H9 (cell line): ENCODE measurements around the gene AMER3. TPM values are rescaled to one million over a fixed set of nuclear protein-coding genes. Genes with fewer than 3 reads are reported as not detected.

Source experiments
- DNase-seq: peaks from one replicate; pipeline ENCODE4 v3.0.0-alpha.2; 2017
- H2AFZ ChIP-seq: one replicate; pipeline ENCODE4 v1.6.1; 2013; ENCODE audit warnings: mild to moderate bottlenecking, low read length, control low read depth, moderate library complexity
- H2AK5ac ChIP-seq: 2 replicates; pipeline ENCODE4 v1.6.1; 2013; ENCODE audit warnings: low read length, control low read depth, mixed read lengths; ENCODE audit not compliant: insufficient read length
- H2BK120ac ChIP-seq: one replicate; pipeline ENCODE4 v1.6.1; 2013; ENCODE audit warnings: low read depth, mild to moderate bottlenecking, low read length, control low read depth, inconsistent platforms; ENCODE audit not compliant: poor library complexity, severe bottlenecking
- H2BK12ac ChIP-seq: 2 replicates; pipeline ENCODE4 v1.6.1; 2013; ENCODE audit warnings: low read length, control low read depth, mixed read lengths, low read depth; ENCODE audit not compliant: insufficient read length
- H2BK15ac ChIP-seq: 2 replicates; pipeline ENCODE4 v1.6.1; 2013; ENCODE audit warnings: low read depth, low read length, control low read depth
- H2BK20ac ChIP-seq: one replicate; pipeline ENCODE4 v1.6.1; 2013; ENCODE audit warnings: low read depth, mild to moderate bottlenecking, low read length, control low read depth, inconsistent platforms; ENCODE audit not compliant: poor library complexity, severe bottlenecking
- H2BK5ac ChIP-seq: 2 replicates; pipeline ENCODE4 v1.6.1; 2013; ENCODE audit warnings: low read length, control low read depth, mixed read lengths; ENCODE audit not compliant: insufficient read length
- H3K14ac ChIP-seq: 2 replicates; pipeline ENCODE4 v1.6.1; 2013; ENCODE audit warnings: low read length, control low read depth; ENCODE audit not compliant: insufficient read depth
- H3K18ac ChIP-seq: 2 replicates; pipeline ENCODE4 v1.6.1; 2013; ENCODE audit warnings: low read depth, mild to moderate bottlenecking, mixed read lengths, low read length, control low read depth; ENCODE audit not compliant: insufficient read length
- H3K23ac ChIP-seq: 2 replicates; pipeline ENCODE4 v1.6.1; 2013; ENCODE audit warnings: low read length, control low read depth, mixed read lengths, low read depth; ENCODE audit not compliant: insufficient read length
- H3K23me2 ChIP-seq: 2 replicates; pipeline ENCODE4 v1.6.1; 2013; ENCODE audit warnings: low read depth, mild to moderate bottlenecking, mixed read lengths, low read length, control low read depth; ENCODE audit not compliant: insufficient read length, poor library complexity, severe bottlenecking
- H3K27ac ChIP-seq: 2 replicates; pipeline ENCODE4 v1.5.1; 2013; ENCODE audit warnings: low read length, control low read depth, mixed read lengths, low read depth; ENCODE audit not compliant: insufficient read length
- H3K27me3 ChIP-seq: 2 replicates; pipeline ENCODE4 v1.6.1; 2013; ENCODE audit warnings: low read length, control low read depth, inconsistent platforms; ENCODE audit not compliant: insufficient read depth
- H3K4ac ChIP-seq: 2 replicates; pipeline ENCODE4 v1.6.1; 2013; ENCODE audit warnings: low read depth, mild to moderate bottlenecking, control low read depth, inconsistent platforms, low read length, moderate library complexity
- H3K4me1 ChIP-seq: 2 replicates; pipeline ENCODE4 v1.6.1; 2013; ENCODE audit warnings: low read length, control low read depth, inconsistent platforms; ENCODE audit not compliant: insufficient read depth
- H3K4me2 ChIP-seq: 2 replicates; pipeline ENCODE4 v1.6.1; 2013; ENCODE audit warnings: low read length, control low read depth, mixed read lengths; ENCODE audit not compliant: insufficient read length, insufficient read depth
- H3K56ac ChIP-seq: 2 replicates; pipeline ENCODE4 v1.6.1; 2013; ENCODE audit warnings: low read depth, mild to moderate bottlenecking, mixed read lengths, low read length, control low read depth; ENCODE audit not compliant: insufficient read length
- H3K79me1 ChIP-seq: 2 replicates; pipeline ENCODE4 v1.6.1; 2013; ENCODE audit warnings: low read depth, mild to moderate bottlenecking, moderate library complexity, low read length, control low read depth, inconsistent platforms; ENCODE audit not compliant: insufficient read depth, poor library complexity, severe bottlenecking
- H3K79me2 ChIP-seq: 2 replicates; pipeline ENCODE4 v1.6.1; 2013; ENCODE audit warnings: low read length, control low read depth, inconsistent platforms; ENCODE audit not compliant: insufficient read depth
- H3K9ac ChIP-seq: 2 replicates; pipeline ENCODE4 v1.6.1; 2013; ENCODE audit warnings: low read length, control low read depth, mixed read lengths; ENCODE audit not compliant: insufficient read length; ENCODE audit errors: extremely low read depth
- H3K9me3 ChIP-seq: one replicate; pipeline ENCODE4 v1.6.1; 2013; ENCODE audit warnings: low read depth, low read length, inconsistent platforms; ENCODE audit not compliant: control insufficient read depth
- H3T11ph ChIP-seq: one replicate; pipeline ENCODE4 v1.6.1; 2013; ENCODE audit warnings: mild to moderate bottlenecking, low read length, control low read depth, inconsistent platforms
- H4K20me1 ChIP-seq: one replicate; pipeline ENCODE4 v1.6.1; 2013; ENCODE audit not compliant: control insufficient read depth, insufficient read length, insufficient read depth
- H4K5ac ChIP-seq: 2 replicates; pipeline ENCODE4 v1.6.1; 2013; ENCODE audit warnings: low read depth, mild to moderate bottlenecking, mixed read lengths, low read length, control low read depth; ENCODE audit not compliant: insufficient read length
- H4K8ac ChIP-seq: replicated peaks from 2 replicates; pipeline ENCODE4 v1.6.1; 2013; ENCODE audit warnings: low read length, control low read depth, mixed read lengths, low read depth; ENCODE audit not compliant: insufficient read length
- H4K91ac ChIP-seq: 2 replicates; pipeline ENCODE4 v1.6.1; 2013; ENCODE audit warnings: low read depth, mild to moderate bottlenecking, moderate library complexity, mixed read lengths, low read length, control low read depth; ENCODE audit not compliant: insufficient read length
- H3K27ac Mint-ChIP-seq, 3 experiments: 2 replicates in 2 of 3; 3 replicates in 1 of 3; pipeline ENCODE4 v1.8.0; 2020 to 2021; ENCODE audit warnings: mixed read lengths in 3 of 3, mild to moderate bottlenecking in 1 of 3, moderate library complexity in 1 of 3
- H3K27me3 Mint-ChIP-seq: 2 replicates; pipeline ENCODE4 v1.8.0; 2021; ENCODE audit warnings: low read depth, mild to moderate bottlenecking, moderate library complexity, mixed read lengths
- H3K36me3 Mint-ChIP-seq, 3 experiments: 2 replicates in 2 of 3; 3 replicates in 1 of 3; pipeline ENCODE4 v1.8.0; 2020 to 2021; ENCODE audit warnings: low read depth in 3 of 3, mixed read lengths in 3 of 3; ENCODE audit not compliant: insufficient read depth in 1 of 3
- H3K4me1 Mint-ChIP-seq, 2 experiments: 2 replicates each; pipeline ENCODE4 v1.8.0; 2020; ENCODE audit warnings: mixed read lengths in 2 of 2
- H3K4me3 Mint-ChIP-seq, 2 experiments: 2 replicates in 1 of 2; 3 replicates in 1 of 2; pipeline ENCODE4 v1.8.0; 2020 to 2021; ENCODE audit warnings: mild to moderate bottlenecking in 2 of 2, mixed read lengths in 2 of 2, moderate library complexity in 1 of 2
- H3K9me3 Mint-ChIP-seq, 2 experiments: 2 replicates in 1 of 2; 3 replicates in 1 of 2; pipeline ENCODE4 v1.8.0; 2020; ENCODE audit warnings: mild to moderate bottlenecking in 2 of 2, mixed read lengths in 2 of 2, moderate library complexity in 1 of 2
- CTCF ChIP-seq: fragments of 200-600 bp; sonication (generic); conservative IDR thresholded peaks from 3 replicates; pipeline ENCODE4 v1.8.0; 2021; ENCODE audit warnings: antibody characterized with exemption, mild to moderate bottlenecking
- WGBS: extraction: QIAGEN DNeasy Blood & Tissue Kit; methylation state at CpG from one replicate; pipeline ENCODE4 v1.1.7; 2013; ENCODE audit warnings: missing lambda C conversion rate, low lambda C conversion rate, mixed read lengths; ENCODE audit not compliant: insufficient read length; ENCODE audit errors: extremely low coverage; 5-methylcytosine and 5-hydroxymethylcytosine counted together
- total RNA-seq: library from RNA; stranded (reverse); gene quantifications from 2 replicates; pipeline ENCODE4 v1.2.1, GENCODE V29; 2021

AMER3 gene
- total RNA-seq, 1 experiment from 2014 or later: 0.59 TPM

GRCh38 chr2:130759906-130760753 lies 4.8 kb downstream of the AMER3 start:
- DNase-seq: no peak
- Histone ChIP-seq H3K9ac (no peak overlapping the region), H4K5ac (no peak overlapping the region), H2AFZ (no peak overlapping the region), H3K23me2 (peaks cover 10% of the 10 kb centered on the region), H2BK5ac (no peak overlapping the region), H3K27me3 (no peaks in the 10 kb centered on the region; the same call in 1 of the 2 replicates), H3K79me2 (no peaks in the 10 kb centered on the region), H2BK120ac (no peak overlapping the region), H3K9me3 (no peaks in the 10 kb centered on the region), H2BK15ac (no peak overlapping the region), H3K14ac (no peak overlapping the region), H2BK12ac (no peak overlapping the region), H3K27ac (no peak overlapping the region), H3K23ac (no peak overlapping the region), H3T11ph (no peak overlapping the region), H2BK20ac (no peak overlapping the region), H4K8ac (no peak overlapping the region), H3K79me1 (no peaks in the 10 kb centered on the region), H4K20me1 (no peaks in the 10 kb centered on the region), H3K4me1 (no peaks in the 10 kb centered on the region), H3K4me2 (no peak overlapping the region), H2AK5ac (no peak overlapping the region), H3K4ac (no peak overlapping the region), H3K56ac (no peak overlapping the region), H4K91ac (no peak overlapping the region), H3K18ac (no peak overlapping the region)
- H3K27me3 Mint-ChIP-seq: peaks cover 42% of the 10 kb centered on the region
- peaks cover 13% of the 10 kb centered on the region in 2 experiments for H3K4me1 Mint-ChIP-seq
- WGBS: no CpG with 5 or more reads among the region's 10 CpGs
- TF ChIP-seq CTCF: no peak
- no peaks in the 10 kb centered on the region for H3K36me3 Mint-ChIP-seq
- H3K9me3 Mint-ChIP-seq: no peaks in the 10 kb centered on the region; a peak in 1 of 5 replicates
- no peak overlapping the region; a peak in 1 of 7 replicates for H3K27ac Mint-ChIP-seq
- H3K4me3 Mint-ChIP-seq: no peak overlapping the region
